Measurements from ENCODE around the gene SMCO1. TPM values are rescaled to one million over a fixed set of nuclear protein-coding genes. Genes with fewer than 3 reads are reported as not detected.

Gene SMCO1
- polyA plus RNA-seq, 2 of the 4 experiments (the other 2 are of a cell fraction): not detected

GRCh38 chr3:196517162-196517800 lies 2.1 kb upstream of the SMCO1 start:
- H3K4me3 ChIP-seq: no peak overlapping the region
- no peak overlapping the region for H3K27ac ChIP-seq
- POLR2A ChIA-PET: no interaction called here
- H3K4me1 ChIP-seq: no peaks in the 10 kb centered on the region
- no peak for ATAC-seq
- peaks cover 40% of the 10 kb centered on the region for H3K9me3 ChIP-seq
- H3K4me2 ChIP-seq: no peak overlapping the region
- 24% methylated on average over 2 of the region's 2 CpGs for WGBS (ENCODE audit: missing lambda C conversion rate)
- CTCF ChIA-PET: interaction anchor here (0.9 to 4.7 kb wide), 4 partner anchors 9 to 263 kb away, joined by 4 to 26 read pairs (median 10); no protein-coding TSS in a partner anchor
- TF ChIP-seq PBX3 (IDR thresholded peaks at IDR 0.05) (no peak), ATOH8 (CRISPR knock-in tag; IDR thresholded peaks at IDR 0.05; ENCODE audit: low read depth) (no peak), ZC3H11A (IDR thresholded peaks at IDR 0.05) (no peak), MYC (IDR thresholded peaks at IDR 0.05; ENCODE audit: borderline replicate concordance, low read length) (no peak), ZNF302 (CRISPR knock-in tag; IDR thresholded peaks at IDR 0.05) (no peak), ZFP36 (IDR thresholded peaks at IDR 0.05; ENCODE audit: borderline replicate concordance, partially characterized antibody) (no peak), ELK1 (IDR thresholded peaks at IDR 0.05; ENCODE audit: low read depth, low read length) (no peak), JUN (IDR thresholded peaks at IDR 0.05) (no peak), POLR2AphosphoS2 (conservative IDR thresholded peaks at IDR 0.05; ENCODE audit: low read length) (no peak), RCOR1 (IDR thresholded peaks at IDR 0.05; ENCODE audit: low read depth, low read length) (no peak), MAX (IDR thresholded peaks at IDR 0.05) (no peak), NPAS2 (CRISPR knock-in tag; IDR thresholded peaks at IDR 0.05; ENCODE audit: borderline replicate concordance) (no peak), USF2 (IDR thresholded peaks at IDR 0.05) (no peak), POLR2A (IDR thresholded peaks at IDR 0.05; ENCODE audit: low read length) (no peak), PHF8 (IDR thresholded peaks at IDR 0.05; ENCODE audit: borderline replicate concordance, low read depth) (no peak), CHD4 (IDR thresholded peaks at IDR 0.05; ENCODE audit: borderline replicate concordance) (no peak), EP300 (IDR thresholded peaks at IDR 0.05) (no peak), FOSB (CRISPR knock-in tag; IDR thresholded peaks at IDR 0.05) (no peak)
- FAIRE-seq: no peak
- no peak for DNase-seq (ENCODE audit: low read depth in 1 of 2, low spot score in 1 of 2)

- DNase-seq (ENCODE audit: low read depth in 1 of 2, low spot score in 1 of 2): no peak
- ChIA-PET CTCF (no interaction called here), POLR2A (no interaction called here)
- no peak overlapping the region for H3K27ac ChIP-seq
- no peak overlapping the region for H3K4me3 ChIP-seq
- H3K4me1 ChIP-seq: no peaks in the 10 kb centered on the region
- FAIRE-seq: no peak
- H3K9me3 ChIP-seq: peaks cover 15% of the 10 kb centered on the region
- no peak for ATAC-seq
- no peak overlapping the region for H3K4me2 ChIP-seq
- WGBS (ENCODE audit: missing lambda C conversion rate): 96% methylated on average over 1 of the region's 1 CpG
- TF ChIP-seq HMGXB4 (CRISPR knock-in tag; IDR thresholded peaks at IDR 0.05; ENCODE audit: borderline replicate concordance) (no peak), ELK1 (IDR thresholded peaks at IDR 0.05; ENCODE audit: low read depth, low read length) (no peak), FOSL2 (IDR thresholded peaks at IDR 0.05) (no peak), FOSL2 (CRISPR knock-in tag; IDR thresholded peaks at IDR 0.05) (no peak), NPAS2 (CRISPR knock-in tag; IDR thresholded peaks at IDR 0.05; ENCODE audit: borderline replicate concordance) (no peak), TP53 (CRISPR knock-in tag; IDR thresholded peaks at IDR 0.05) (no peak), KDM5A (IDR thresholded peaks at IDR 0.05) (no peak), HEYL (CRISPR knock-in tag; IDR thresholded peaks at IDR 0.05) (no peak), PBX3 (IDR thresholded peaks at IDR 0.05) (no peak), RAD21 (conservative IDR thresholded peaks at IDR 0.05 in 1 of 2, IDR thresholded peaks at IDR 0.05 in 1 of 2) (no peak), MAX (IDR thresholded peaks at IDR 0.05) (no peak), SMC3 (IDR thresholded peaks at IDR 0.05) (no peak), ZSCAN20 (CRISPR knock-in tag; IDR thresholded peaks at IDR 0.05) (no peak), HOXB13 (CRISPR knock-in tag; IDR thresholded peaks at IDR 0.05; ENCODE audit: low read depth) (no peak), POLR2AphosphoS2 (conservative IDR thresholded peaks at IDR 0.05; ENCODE audit: low read length) (no peak)
Measured at GRCh38 chr3:196514350-196514716, 813 bp downstream of the SMCO1 start.
